G401.6 (cell line): ENCODE results near the gene C19orf12.

Experiments used
- FAIRE-seq: peaks from 2 replicates; lab custom pipeline; 2012; peaks lifted over from hg19 to GRCh38; lab: Jason Lieb, UNC

C19orf12 gene

GRCh38 chr19:29695765-29696564, 19.1 kb downstream of the C19orf12 start:
- no peak for FAIRE-seq

GRCh38 chr19:29694669-29695627, 20.1 kb downstream of the C19orf12 start:
- FAIRE-seq: no peak

DNA sequence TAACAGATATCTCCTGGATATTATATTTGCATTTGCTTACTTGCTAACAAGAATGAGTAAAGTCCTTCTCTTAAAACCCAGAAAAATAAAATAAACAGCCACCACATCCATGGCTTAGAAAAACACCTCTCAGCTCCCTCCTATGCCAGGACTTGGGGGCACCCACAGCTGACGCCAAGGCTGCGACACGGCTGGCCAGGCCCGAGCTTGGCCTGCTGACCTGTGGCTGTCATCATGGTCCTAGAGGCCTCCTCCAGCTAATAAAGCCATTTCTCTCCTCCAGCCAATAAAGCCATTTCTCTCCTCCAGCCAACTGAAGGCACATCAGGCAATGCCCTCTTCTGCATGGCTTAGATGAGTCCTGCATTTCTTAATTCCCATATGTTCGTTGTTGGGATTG, 20.9 kb downstream of the C19orf12 start:
- FAIRE-seq: no peak

DNA sequence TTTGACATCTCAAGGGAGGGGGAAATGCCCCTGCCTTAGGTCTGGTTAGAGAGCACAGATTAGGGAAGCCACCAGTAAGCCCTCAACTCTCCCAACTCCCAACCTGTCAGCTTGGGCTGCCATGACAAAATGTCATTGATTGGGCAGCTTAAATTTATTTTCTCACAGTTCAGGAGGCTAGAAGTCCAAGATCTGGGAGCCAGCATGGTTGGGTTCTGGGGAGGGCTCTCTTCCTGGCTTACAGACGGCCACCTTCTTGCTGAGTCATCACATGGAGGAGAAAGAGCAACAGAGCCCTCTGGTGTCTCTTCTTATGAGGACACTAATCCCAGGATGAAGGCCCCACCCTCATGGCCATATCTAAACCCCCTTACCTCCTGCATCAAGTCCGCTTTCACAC, 24.2 kb downstream of the C19orf12 start:
- no peak for FAIRE-seq

GRCh38 chr19:29687897-29688728, 26.9 kb downstream of the C19orf12 start:
- no peak for FAIRE-seq

- FAIRE-seq: no peak
Observed at GRCh38 chr19:29687244-29687896, 27.7 kb downstream of the C19orf12 start.

GRCh38 chr19:29686285-29686805, 28.7 kb downstream of the C19orf12 start:
- no peak for FAIRE-seq

GRCh38 chr19:29685326-29685725, 29.7 kb downstream of the C19orf12 start:
- FAIRE-seq: no peak

DNA sequence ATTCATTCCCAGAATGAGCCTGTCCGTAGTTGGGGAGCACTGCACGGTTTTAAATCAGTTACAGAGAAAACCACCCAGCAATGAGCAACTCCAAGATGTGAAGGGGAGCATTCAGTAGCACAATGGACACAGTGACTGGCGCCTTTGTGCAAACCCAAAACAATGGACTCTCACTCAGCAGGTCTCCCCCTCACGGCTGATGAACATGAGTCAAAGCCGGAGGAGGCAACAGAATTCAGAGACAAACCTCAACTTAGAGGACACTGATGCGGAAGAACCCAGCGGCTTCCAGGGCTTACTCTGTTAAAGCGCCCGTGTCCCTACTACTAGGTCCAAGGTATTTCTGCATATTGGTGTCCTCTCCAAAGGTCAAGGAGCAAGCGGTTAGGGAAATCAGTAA, 32.1 kb downstream of the C19orf12 start:
- no peak for FAIRE-seq

- FAIRE-seq: no peak
Observed at GRCh38 chr19:29682236-29682895, 32.7 kb downstream of the C19orf12 start.

- FAIRE-seq: no peak
Observed at GRCh38 chr19:29681422-29682235, 33.4 kb downstream of the C19orf12 start.

DNA sequence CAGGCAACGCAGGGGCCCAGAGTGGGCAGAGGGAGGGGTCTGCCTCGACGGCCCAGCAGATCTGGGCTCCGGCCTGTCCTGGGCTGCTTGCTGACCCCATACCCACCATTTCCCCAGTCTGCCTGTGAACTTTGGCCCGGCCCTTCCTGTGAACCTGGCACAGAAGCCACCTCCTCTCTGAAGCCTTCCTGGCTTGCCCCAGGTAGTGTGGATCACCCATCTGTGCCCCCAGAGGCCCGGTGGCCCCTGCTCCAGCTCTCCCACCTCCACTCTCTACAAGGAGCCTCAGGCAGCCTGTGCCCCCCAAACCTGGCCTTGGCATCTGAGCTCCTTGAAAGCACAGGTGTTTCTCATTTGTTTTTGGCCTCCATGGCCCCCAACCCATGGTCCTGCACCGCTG, 34.1 kb downstream of the C19orf12 start:
- no peak for FAIRE-seq

DNA sequence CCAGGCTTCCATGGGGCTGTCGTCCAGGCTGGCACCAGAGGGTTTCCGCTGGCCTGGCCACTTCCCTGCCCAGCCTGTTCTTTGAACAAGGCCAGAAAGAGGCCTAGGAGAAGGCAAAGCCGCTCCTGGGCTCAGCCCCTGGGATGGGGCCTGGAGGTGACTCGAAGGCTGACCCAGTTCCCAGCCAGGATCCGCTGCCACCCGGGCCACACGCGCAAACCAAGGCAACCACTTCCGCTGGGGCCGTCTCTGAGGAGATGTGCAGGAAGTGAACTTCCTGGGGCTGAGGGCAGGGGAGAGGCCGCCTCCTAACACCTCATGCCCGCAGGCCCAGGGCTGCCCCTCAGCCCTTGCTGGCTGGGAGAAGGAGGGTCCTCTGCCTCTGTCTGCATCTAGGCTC, 34.6 kb downstream of the C19orf12 start:
- no peak for FAIRE-seq

DNA sequence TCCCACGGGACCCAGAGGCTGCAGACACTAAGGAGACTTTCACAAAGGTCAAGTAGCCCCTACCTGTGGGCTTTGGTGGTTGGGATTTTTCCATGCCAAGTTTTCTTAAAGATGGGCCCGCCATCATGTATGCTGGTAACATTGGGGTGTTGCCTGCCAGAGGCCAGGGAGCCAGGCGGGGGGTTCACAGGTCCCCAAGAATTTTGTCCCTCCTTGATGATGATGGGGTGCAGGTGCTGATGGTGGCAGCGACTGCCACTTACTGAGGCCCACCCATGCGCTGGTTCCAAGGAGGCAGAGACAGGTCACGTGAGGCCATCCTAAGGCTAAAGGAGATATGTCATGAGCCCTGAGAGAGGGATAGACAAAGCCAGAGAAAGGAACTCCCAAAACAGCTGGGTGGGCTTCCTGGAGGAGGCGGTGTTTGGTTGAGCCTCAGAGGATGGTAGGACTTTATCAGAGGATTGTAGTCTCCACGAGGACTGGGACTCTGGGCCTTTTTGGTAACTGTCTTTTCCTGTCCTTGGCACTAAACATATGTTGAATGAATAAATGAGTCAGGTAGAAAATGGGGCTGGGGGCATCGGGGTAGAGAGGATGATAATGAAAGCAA, 35.4 kb downstream of the C19orf12 start:
- no peak for FAIRE-seq

DNA sequence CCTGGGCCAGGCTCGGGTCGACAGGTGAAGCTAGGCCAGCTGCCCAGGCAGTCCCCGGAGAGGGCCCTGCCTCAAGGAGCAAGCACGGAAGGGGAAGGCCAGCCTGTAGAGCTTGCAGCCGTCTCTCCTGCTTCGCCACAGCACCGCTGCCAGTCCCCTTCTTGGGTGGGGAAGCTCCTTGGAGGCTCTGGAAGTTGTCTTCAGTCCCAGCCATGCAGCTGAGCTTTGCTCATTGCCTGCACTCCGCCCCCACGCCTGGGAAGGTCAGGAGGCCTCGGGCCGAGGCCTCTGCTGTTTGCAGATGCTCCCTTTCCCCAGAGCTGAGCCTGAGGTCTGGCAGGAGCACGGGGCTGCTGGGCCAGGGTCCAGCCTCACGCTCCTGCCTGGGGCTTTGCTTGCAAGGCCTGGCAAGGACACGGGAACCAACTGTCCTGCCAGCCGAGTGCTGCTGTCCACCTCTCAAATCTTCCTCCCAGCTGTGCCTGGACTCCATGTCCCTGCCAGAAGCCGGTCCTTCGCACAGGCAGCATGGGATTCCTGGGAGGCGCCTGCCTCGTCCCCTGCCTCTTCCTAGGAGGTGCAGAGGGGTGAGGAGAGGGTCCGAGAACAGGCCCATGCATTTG, 36.5 kb downstream of the C19orf12 start:
- FAIRE-seq: no peak

DNA sequence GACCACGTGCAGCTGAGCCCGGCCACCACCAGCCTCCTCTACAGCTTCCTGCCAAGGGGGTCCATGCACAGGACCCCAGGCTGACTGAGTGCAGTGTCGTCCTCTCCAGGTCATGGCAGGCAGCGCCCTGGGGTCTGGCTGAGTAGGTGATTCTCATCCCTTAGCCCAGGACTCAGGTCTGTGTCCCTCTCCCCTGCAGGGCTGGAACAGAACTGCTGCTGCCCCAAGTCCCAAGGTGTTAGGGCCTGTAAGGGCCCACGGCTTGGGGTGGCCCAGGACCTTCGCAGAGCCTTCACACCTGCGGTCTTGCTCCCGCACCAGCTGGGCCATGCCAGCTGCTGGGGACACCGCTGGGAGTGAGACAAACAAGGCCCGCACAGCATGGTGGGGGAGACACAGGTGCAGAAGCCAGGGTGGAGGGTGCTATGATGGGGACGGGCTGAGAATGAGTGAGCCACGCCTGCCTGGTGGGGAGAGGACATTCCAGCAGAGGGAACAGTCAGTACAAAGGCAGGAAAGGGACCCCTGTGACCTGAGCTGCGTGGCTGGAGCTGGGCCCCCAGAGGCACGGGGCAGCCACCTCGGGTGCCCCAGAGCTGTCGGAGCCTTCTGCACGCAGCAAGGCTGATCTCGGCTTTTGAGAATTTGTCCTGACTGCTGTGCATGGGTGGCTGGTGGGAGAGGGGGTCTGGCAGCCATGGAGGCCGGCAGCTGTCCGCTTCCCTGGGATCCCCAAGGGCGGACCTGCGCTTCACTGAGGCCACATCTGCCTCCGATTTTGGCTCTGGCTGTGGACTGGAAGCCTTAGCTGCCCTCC, 37.9 kb downstream of the C19orf12 start:
- no peak for FAIRE-seq

DNA sequence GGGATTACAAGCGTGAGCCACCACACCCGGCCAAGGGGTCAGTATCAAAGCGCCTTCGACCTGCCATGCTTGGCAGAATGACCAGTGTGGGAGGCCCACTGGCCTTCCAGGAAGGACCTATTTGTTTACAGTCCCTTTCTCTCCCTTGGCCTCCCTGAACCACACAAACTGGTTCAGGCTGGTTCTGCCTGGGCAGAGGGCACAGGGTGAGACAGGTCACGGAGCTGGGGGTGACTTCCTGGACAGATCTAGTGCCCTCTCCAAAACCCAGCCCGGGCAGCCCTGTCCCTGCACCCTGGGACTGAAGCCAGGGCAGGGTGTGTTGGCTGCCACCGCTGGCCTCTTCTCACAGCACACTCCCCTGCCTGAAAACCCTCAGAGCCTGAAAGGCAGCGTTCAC, 38.5 kb downstream of the C19orf12 start:
- no peak for FAIRE-seq

DNA sequence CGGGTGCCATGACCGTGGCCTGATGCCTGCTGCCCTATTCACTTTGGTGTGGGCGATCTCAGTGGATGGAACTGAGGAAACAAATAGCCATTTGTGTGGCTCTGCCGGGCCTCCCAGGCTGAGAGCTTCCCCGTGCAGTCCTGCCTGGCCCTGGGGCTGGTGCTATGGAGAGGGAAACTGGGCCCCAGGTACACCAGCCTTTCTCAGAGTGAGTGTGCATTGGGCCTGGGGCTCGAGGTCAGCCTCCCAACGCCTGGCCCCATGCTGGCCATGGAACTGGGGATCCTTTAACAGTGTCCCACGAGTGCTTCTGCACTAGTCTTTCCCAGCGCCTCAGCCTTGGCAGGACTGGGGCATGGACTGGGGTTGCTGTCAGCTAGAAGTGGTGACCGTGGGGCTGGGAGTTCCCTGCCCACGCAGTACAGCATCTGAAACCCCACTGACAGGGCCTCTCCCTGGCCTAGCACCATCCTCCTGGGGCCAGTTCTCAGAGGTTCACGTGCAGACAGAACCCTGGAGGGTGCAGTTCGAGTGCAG, 39.3 kb downstream of the C19orf12 start:
- no peak for FAIRE-seq
